Fibroblast of lung (primary cell): ENCODE results near the gene CD6. TPM values are rescaled to one million over a fixed set of nuclear protein-coding genes. Genes with fewer than 3 reads are reported as not detected.

ENCODE experiments used
- DNase-seq, 2 donors: peaks; one replicate each; pipeline versions ENCODE4 v3.0.0 to v3.0.0-alpha.2; 2010; ENCODE audit warnings: low read depth in 2 of 2
- H2AFZ ChIP-seq: 2 replicates; pipeline ENCODE4 v1.5.1; 2012; ENCODE audit warnings: low read length, control low read depth, inconsistent platforms
- H3K27ac ChIP-seq: 2 replicates; pipeline ENCODE4 v1.5.1; 2011; ENCODE audit warnings: low read length, control low read depth; ENCODE audit not compliant: insufficient read depth
- H3K27me3 ChIP-seq: 2 replicates; pipeline ENCODE4 v1.5.1; 2011; ENCODE audit warnings: mild to moderate bottlenecking, low read length; ENCODE audit not compliant: control insufficient read depth, insufficient read depth
- H3K36me3 ChIP-seq: 2 replicates; pipeline ENCODE4 v1.5.1; 2011; ENCODE audit warnings: low read length; ENCODE audit not compliant: control insufficient read depth, insufficient read depth
- H3K4me1 ChIP-seq: 2 replicates; pipeline ENCODE4 v1.5.1; 2011; ENCODE audit warnings: low read length; ENCODE audit not compliant: control insufficient read depth, insufficient read depth; ENCODE audit errors: extremely low read depth
- H3K4me2 ChIP-seq: 2 replicates; pipeline ENCODE4 v1.5.1; 2011; ENCODE audit warnings: low read length, control low read depth; ENCODE audit not compliant: insufficient read depth; ENCODE audit errors: extremely low read depth
- H3K4me3 ChIP-seq, 4 experiments: fragments of 200-600 bp in 1 of 4; sonication (generic) in 1 of 4; replicated peaks in 1 of 4; 2 replicates each; pipeline ENCODE4 v1.5.1; 2011 to 2016; ENCODE audit warnings: low read length in 4 of 4, low read depth in 3 of 4, mild to moderate bottlenecking in 3 of 4, control low read depth in 2 of 4, inconsistent platforms in 1 of 4, mixed read lengths in 1 of 4; ENCODE audit not compliant: insufficient read depth in 1 of 4; ENCODE audit errors: control extremely low read depth in 1 of 4
- H3K79me2 ChIP-seq: 2 replicates; pipeline ENCODE4 v1.5.1; 2012; ENCODE audit warnings: mild to moderate bottlenecking, low read length, inconsistent platforms; ENCODE audit not compliant: control insufficient read depth, insufficient read depth
- H3K9ac ChIP-seq: 2 replicates; pipeline ENCODE4 v1.5.1; 2011; ENCODE audit warnings: mild to moderate bottlenecking, low read length, control low read depth; ENCODE audit not compliant: insufficient read depth
- H3K9me3 ChIP-seq: 2 replicates; pipeline ENCODE4 v1.5.1; 2012; ENCODE audit warnings: low read depth, low read length; ENCODE audit not compliant: control insufficient read depth, insufficient read depth
- H4K20me1 ChIP-seq: 2 replicates; pipeline ENCODE4 v1.5.1; 2011; ENCODE audit warnings: low read length; ENCODE audit not compliant: control insufficient read depth, insufficient read depth; ENCODE audit errors: extremely low read depth
- EZH2 ChIP-seq: IDR thresholded peaks from 2 replicates; pipeline ENCODE4 v1.5.1; 2012; ENCODE audit warnings: low read length, control low read depth, mild to moderate bottlenecking; ENCODE audit errors: missing control alignments
- polyA plus RNA-seq, 2 donors: library from polyadenylated mRNA; depleted of rRNA in 1 of 2; stranded (reverse) in 1 of 2; unstranded in 1 of 2; fragments of >200 nt; gene quantifications; 2 replicates each; pipeline ENCODE4 v1.2.1, GENCODE V29; 2011 to 2012; ENCODE audit warnings: missing spikeins in 1 of 2
- total RNA-seq: library from RNA; depleted of rRNA; stranded (reverse); fragments of >200 nt; gene quantifications from 2 replicates; pipeline ENCODE4 v1.2.1, GENCODE V29; 2014
- TF ChIP-seq, protein P1 (sequence below), 2 donors: IDR thresholded peaks in 1 of 2; conservative IDR thresholded peaks in 1 of 2; 1 replicate in 1 of 2; 2 replicates in 1 of 2; pipeline ENCODE4 v1.5.1; 2011 to 2012; ENCODE audit warnings: low read length in 2 of 2, control low read depth in 1 of 2, inconsistent platforms in 1 of 2, low read depth in 1 of 2, mild to moderate bottlenecking in 1 of 2

The CD6 gene
- total and polyA plus RNA-seq, 2 donors (not counting 1 experiment from before 2014, with no cell fraction given) = not detected

DNA sequence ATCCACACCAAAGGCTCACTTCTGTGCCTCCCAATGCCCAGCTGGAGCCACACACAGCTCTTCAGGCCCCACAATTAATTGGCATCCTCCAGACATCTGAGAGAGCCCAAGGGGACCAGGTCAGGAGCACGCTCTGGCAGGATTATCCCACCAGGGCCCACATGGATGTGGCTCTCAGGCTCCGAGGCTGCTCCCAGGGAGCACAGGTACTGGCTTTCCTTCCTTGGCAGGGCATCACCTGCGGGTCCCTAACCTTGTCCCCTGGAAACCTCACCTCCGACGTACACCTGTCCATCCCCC, 54.3 kb downstream of the CD6 start:
- Histone ChIP-seq H3K9me3 (no peaks in the 10 kb centered on the region), H3K36me3 (no peaks in the 10 kb centered on the region), H3K9ac (no peak overlapping the region), H3K79me2 (no peaks in the 10 kb centered on the region), H2AFZ (no peak overlapping the region), H3K4me3 (no peak overlapping the region), H3K4me2 (no peak overlapping the region), H4K20me1 (no peaks in the 10 kb centered on the region), H3K27ac (no peak overlapping the region), H3K4me1 (no peaks in the 10 kb centered on the region), H3K27me3 (peaks cover 9% of the 10 kb centered on the region)
- TF ChIP-seq, protein P1, sequence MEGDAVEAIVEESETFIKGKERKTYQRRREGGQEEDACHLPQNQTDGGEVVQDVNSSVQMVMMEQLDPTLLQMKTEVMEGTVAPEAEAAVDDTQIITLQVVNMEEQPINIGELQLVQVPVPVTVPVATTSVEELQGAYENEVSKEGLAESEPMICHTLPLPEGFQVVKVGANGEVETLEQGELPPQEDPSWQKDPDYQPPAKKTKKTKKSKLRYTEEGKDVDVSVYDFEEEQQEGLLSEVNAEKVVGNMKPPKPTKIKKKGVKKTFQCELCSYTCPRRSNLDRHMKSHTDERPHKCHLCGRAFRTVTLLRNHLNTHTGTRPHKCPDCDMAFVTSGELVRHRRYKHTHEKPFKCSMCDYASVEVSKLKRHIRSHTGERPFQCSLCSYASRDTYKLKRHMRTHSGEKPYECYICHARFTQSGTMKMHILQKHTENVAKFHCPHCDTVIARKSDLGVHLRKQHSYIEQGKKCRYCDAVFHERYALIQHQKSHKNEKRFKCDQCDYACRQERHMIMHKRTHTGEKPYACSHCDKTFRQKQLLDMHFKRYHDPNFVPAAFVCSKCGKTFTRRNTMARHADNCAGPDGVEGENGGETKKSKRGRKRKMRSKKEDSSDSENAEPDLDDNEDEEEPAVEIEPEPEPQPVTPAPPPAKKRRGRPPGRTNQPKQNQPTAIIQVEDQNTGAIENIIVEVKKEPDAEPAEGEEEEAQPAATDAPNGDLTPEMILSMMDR (conservative IDR thresholded peaks at IDR 0.05 in 1 of 2, IDR thresholded peaks at IDR 0.05 in 1 of 2; ENCODE audit: low read depth in 1 of 2, low read length in 2 of 2) = no peak
- TF ChIP-seq EZH2 = no peak
- DNase-seq = no peak

DNA sequence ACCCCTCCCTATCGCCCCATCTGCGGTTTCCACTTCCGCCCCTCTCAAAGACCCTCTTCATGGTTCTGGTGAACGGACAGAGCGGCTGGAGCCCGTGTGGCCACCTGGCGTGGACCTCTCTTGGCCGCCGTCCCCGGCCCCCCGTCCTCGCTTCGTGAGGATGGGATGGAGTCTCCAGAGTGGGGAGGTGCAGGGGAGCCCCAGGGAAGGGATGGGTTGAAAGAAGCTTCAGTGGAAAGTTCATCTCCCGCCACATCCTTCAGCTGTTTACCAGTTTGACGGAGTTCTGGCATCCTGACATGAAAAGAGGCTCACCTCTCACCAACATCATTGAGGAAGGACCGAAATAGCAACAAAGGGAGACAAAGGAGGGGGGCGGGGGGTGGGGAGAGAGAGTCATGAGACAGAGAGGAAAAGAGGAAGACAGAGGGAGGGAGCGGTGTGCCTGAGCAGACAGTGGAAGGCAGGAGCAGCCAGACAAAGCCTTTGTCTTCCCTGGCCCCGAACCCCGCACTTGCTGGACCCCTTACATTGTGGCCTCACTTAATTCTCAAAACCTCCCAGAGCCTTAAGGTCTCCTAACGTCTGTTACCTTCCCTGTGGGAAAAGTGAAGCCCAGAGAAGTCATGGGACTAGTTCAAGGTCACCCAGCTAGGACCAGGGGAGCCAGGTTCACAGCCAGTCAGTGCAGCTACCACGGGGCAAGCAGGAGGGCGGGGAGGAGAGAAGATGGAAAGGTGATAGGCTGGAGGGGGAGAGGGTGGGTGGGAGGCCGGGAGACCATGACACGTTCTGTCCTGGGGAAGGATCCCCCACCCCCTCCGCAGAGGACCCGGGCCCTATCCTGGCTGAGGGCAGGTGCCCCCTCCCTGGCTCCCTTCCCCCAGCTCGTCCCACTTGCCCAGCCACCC, 54.9 kb downstream of the CD6 start:
- Histone ChIP-seq H3K4me3 (no peak overlapping the region), H4K20me1 (no peaks in the 10 kb centered on the region), H3K27ac (no peak overlapping the region), H3K36me3 (no peaks in the 10 kb centered on the region), H3K4me1 (no peaks in the 10 kb centered on the region), H3K27me3 (peaks cover 9% of the 10 kb centered on the region), H2AFZ (no peak overlapping the region), H3K9me3 (no peaks in the 10 kb centered on the region), H3K79me2 (no peaks in the 10 kb centered on the region), H3K4me2 (no peak overlapping the region), H3K9ac (no peak overlapping the region)
- DNase-seq = no peak
- TF ChIP-seq EZH2 = no peak
- TF ChIP-seq, protein P1 (conservative IDR thresholded peaks at IDR 0.05 in 1 of 2, IDR thresholded peaks at IDR 0.05 in 1 of 2; ENCODE audit: low read depth in 1 of 2, low read length in 2 of 2) = no peak

DNA sequence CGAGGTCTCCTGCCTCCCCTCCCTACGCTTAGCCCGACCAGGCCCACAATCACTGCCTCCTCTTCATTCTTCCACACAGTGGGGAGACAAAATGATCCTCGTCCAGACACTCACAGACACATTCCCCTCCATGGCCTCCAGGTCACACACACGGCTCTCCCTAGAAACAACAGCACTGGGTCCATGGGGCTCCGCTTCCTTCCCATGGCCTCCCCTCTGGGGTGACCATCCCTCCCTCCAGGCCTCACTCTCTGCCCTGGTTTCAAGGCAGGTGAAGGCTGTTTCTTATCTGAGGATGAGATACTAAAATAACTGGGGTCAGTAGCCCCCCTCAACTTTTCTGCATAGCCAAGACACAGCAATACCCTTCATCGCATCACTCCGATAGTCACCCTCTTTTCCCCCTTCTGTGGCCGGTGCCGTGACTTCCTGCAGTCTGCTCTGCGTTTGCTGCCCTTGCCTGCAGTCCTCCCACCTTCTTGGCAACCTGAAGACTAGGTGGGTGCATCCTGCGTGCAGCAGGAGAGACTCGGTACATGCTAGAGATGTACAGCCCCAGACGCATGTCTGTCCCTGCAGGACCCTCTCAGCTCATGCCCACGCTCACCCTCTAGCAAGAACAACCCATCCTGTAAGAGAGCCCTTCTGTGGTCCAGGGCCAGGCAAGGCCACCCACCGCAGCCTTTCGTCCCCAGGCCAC, 55.8 kb downstream of the CD6 start:
- Histone ChIP-seq H3K27ac (no peak overlapping the region), H3K79me2 (no peaks in the 10 kb centered on the region), H4K20me1 (no peaks in the 10 kb centered on the region), H3K9me3 (no peaks in the 10 kb centered on the region), H3K4me3 (no peak overlapping the region), H3K9ac (no peak overlapping the region), H3K4me1 (no peaks in the 10 kb centered on the region), H3K36me3 (no peaks in the 10 kb centered on the region), H3K27me3 (peaks cover 9% of the 10 kb centered on the region), H2AFZ (no peak overlapping the region), H3K4me2 (no peak overlapping the region)
- TF ChIP-seq EZH2 = no peak
- TF ChIP-seq, protein P1 (conservative IDR thresholded peaks at IDR 0.05 in 1 of 2, IDR thresholded peaks at IDR 0.05 in 1 of 2; ENCODE audit: low read depth in 1 of 2, low read length in 2 of 2) = no peak
- no peak for DNase-seq
